HG02571 (cell line): ENCODE data around the gene IL1F10.

ENCODE experiments used
- ATAC-seq: cut with Tn5 transposase; IDR thresholded peaks from one replicate; pipeline ENCODE4 v1.9.1; 2021; ENCODE audit warnings: mild to moderate bottlenecking, moderate library complexity; ENCODE audit not compliant: unreplicated experiment

IL1F10 gene

DNA sequence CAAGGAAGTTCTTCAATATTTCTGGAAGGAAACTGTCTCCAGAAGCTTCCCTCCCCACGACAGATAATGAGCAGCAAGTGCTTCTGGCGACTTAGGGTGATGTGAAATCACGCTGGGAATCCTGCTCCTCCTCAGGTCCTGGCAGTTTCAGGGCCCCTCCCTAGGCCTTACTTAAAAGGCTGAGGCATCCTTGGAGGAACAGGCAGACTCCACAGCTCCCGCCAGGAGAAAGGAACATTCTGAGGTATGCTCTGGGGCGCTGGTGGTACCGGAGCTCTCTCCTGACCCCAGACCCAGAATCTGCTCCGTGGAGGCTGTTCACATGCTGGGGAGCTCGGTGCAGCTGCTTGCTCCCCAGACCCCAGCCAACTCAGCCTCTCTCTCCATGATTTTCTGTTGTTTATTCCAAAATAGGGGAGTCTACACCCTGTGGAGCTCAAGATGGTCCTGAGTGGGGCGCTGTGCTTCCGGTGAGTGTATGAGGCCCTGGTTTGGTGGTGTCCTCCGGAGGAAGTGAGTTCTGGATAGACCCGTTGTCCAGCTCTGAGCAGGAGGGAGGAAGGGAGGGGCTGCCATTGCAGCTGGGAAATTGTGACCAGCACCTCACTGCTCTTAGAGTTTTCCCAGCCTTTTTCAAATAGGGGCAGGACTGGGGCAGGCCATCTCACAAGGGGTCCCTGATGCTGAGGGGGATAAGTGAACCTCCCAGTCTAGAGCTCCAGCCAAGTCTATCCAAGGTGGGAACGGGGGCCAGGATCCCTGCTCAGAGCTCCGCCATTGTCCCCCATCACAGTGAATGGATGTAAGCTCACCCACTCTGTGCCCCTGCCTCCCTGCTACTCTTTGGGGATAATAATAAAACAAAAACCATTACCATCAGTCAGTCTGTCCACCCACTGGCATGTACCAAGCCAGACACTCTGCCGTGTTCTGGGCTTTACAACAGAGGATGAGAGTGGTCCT is 8.5 kb upstream of the IL1F10 start, which contains the start of gene IL36RN:
Gene IL36RN, plus strand, starts transcription at position 201 of the 963 bp plus-strand sequence. Its CDS starts 241 bp downstream, at position 442.
- ATAC-seq, result no peak

DNA sequence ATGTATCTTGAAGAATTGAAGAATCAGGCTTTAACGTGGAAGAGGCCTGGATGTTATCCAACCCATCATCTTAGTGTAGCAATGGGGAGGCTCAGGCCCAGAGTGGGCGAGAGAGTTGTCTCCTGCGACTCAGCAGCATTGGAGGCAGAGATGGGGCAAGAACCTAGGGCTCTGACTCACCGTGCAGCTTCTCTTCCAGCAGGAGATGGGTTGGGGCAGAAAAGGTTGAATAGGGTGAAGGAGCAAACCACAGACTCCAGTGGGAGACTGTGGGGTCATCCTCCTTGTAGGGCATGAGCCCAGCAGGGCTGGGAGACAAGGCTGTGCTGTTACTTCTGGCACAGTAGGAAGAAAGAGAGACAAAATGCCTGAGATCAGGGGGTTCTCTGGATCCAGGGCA is 7.4 kb upstream of the IL1F10 start:
- no peak for ATAC-seq

DNA sequence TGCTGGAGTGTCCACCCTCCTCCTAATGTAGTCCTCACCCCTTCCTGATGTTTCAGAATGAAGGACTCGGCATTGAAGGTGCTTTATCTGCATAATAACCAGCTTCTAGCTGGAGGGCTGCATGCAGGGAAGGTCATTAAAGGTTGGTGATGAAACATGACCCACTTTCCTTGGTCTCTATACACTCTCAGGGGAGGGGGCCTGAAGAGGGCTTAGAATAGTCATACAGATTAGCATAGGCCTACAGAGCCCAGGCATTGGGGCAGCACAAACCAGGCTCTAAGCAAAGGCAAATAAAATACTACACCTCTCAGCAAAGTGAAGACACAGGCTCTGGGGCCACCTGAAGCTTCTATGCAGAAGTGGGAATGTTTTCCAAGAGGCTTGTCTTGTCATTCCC is 7.0 kb upstream of the IL1F10 start:
- ATAC-seq, result no peak

DNA sequence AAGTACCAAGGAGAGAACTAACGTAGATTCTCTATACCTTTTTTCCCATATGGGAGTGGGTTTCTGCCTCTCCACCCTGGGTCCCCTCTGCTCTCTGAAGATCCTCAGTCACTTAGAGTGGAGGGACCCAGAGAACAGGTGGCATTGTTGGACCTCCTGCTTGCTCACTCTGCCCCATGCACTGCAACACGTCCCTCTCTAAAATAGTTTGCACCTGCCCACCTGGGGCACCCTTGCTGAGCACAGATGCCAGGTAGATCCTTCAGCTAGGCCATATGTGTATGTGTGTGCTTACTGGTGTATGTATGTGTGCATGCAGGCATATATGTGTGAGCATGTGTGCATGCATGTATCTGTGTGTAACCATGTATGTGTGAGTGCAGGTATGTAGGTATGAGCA is 6.5 kb upstream of the IL1F10 start:
- no peak for ATAC-seq

DNA sequence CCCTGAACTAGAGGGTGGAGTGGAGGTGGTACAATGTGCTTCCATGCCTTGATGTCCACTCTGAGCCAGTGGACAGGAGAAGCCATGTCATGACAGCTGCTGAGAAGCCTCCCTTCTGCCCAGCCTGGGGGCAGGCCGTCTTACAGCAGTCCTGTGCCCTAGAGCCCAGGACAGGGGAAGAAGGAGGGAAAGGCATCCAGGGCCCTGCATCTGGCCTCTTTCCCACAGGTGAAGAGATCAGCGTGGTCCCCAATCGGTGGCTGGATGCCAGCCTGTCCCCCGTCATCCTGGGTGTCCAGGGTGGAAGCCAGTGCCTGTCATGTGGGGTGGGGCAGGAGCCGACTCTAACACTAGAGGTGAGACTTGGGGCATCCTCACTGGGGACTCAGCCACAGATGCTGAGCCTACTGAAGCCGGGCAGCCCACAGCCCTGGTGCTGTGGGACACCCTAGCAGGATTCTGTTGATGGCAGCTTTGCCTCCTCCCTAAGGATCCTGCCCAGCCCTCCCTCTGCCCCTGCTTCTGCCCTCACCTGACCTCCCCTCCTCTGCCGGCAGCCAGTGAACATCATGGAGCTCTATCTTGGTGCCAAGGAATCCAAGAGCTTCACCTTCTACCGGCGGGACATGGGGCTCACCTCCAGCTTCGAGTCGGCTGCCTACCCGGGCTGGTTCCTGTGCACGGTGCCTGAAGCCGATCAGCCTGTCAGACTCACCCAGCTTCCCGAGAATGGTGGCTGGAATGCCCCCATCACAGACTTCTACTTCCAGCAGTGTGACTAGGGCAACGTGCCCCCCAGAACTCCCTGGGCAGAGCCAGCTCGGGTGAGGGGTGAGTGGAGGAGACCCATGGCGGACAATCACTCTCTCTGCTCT is 5.6 kb upstream of the IL1F10 start:
- ATAC-seq, result no peak

DNA sequence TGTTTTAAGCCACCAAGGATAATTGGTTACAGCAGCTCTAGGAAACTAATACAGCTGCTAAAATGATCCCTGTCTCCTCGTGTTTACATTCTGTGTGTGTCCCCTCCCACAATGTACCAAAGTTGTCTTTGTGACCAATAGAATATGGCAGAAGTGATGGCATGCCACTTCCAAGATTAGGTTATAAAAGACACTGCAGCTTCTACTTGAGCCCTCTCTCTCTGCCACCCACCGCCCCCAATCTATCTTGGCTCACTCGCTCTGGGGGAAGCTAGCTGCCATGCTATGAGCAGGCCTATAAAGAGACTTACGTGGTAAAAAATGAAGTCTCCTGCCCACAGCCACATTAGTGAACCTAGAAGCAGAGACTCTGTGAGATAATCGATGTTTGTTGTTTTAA is 3.5 kb upstream of the IL1F10 start:
- ATAC-seq, result no peak

DNA sequence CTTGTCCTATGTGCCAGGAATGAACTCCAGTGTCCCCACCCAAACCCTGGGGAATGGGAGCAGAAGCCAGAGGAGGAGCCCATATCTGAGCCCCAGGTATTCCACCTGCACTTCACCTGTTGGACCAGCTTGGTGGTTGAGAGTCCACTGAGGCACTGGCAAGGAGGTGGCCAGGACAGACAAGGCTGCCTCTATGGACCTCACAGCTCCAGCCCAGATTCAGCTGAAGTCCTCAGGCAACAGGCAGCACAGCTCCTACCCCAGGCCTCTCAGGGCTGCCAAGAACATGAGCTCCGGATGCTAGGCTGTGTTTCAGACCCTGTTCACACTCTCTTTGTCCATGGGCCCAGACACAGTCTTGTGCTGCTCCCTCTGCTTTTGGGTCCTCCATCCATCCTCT is 2.9 kb upstream of the IL1F10 start:
- ATAC-seq, result no peak

DNA sequence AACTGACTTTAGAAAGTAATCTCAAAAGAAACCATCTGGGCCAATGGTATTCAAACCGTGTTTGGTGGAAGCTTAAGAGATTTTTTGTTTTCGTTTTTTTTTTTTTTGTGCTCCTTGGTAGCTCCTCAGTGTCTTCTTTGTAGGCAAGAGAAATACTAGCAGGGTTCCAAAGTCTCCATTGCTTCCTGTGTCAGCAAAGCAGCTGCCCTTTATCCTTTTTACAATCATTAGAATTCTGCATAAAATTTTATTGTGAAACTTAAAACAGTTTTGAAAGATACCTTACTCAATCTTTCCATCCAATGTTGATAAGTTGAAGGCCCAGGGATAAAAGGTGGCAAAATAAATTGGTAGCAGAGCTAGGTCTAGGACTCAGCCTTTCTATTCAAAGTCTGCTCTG is 479 bp downstream of the IL1F10 start:
- ATAC-seq, result no peak

DNA sequence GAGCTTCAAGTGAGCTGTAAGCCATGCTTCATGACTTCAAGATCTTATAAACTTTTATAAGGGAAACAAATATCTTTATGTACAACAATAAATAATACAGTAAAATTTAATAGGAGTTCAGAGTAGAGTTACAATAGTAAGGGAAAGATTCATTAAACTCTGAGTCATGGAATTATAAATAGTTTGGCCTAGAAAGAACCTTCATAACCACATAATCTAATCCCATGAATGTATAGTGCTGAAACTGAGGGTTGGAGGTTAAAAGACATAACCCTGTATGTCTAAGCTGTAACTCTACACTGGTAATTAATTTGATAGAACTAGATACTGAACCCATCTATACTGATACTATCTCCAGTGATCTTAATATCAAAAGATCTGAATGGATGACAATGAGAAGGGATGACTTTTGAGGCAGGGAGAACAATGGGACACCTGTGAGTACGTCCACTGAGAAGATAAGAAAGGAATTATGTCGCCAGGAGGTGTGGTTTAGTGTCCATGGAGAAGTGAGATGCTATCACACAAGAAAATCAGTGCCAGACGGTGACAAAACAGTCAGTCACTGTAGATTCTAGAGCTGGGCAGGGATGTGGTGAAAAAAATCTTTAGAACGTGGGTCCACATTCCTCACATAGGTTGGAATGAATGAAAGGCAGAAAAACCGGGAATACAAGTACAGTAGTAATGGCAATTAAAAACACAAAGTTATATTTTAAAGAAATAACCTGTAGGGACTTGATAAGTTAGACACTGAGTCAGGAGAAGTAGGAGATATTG is 1.1 kb downstream of the IL1F10 start:
- ATAC-seq, result no peak

DNA sequence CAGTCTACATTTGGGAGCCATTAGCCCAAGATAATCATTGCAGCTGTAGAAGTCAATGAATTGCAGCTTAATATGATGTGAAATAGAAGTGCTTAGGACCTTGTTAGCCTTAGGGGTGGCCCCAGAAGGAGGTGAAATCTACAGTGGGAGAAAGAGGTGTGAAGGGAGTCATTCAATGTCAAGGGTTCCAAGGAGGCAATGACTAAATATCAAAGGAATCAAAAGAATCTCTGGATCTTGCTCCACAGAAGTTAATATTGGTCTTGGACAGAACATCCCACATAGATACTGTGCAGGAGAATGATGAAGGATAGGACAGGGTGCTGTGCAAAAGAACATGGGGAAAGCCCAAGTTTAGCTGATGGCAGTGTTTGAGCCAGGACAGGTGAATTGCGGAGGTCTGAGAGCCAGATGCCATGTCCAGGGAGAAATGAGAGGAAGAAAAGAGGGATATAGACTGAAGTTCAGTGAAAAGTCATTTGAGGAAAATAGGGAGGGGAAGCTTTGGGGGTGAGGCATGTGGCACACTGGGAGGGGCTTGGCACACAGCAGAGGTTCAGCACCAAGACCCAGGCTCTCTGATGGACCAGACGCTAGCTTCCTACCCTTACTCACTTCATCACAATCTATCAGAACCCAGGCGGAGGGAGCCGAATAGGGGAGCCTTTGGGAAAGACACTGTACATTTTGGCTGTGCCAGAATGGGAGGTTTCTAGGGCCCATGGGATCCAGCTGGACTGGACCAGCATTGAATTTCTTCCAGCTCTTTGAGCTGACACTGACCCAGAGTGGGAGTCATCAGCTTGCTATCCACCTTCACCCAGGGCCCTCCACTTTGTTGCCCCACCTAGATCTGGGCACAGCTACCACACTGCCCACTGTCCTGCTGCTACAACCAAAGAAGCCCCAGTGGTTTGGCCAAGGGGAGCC is 2.2 kb downstream of the IL1F10 start:
- no peak for ATAC-seq

DNA sequence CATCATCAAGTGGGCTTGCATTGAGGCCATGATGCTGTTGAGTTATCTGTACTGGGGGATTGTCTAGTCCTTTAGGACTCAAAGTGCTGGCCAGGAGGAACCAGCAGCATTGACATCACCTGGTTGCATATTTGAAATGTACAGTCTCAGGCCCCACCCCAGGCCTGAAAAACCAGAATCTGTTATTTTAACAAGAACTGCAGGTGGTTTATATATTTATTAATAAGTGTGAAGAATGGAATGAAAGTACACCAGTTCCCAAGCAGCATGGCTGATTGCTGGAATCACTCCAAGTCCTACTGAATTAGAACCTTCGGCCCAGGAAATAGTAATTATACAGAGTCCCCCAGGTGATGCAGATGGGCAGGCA is 2.8 kb downstream of the IL1F10 start:
- ATAC-seq, result no peak

DNA sequence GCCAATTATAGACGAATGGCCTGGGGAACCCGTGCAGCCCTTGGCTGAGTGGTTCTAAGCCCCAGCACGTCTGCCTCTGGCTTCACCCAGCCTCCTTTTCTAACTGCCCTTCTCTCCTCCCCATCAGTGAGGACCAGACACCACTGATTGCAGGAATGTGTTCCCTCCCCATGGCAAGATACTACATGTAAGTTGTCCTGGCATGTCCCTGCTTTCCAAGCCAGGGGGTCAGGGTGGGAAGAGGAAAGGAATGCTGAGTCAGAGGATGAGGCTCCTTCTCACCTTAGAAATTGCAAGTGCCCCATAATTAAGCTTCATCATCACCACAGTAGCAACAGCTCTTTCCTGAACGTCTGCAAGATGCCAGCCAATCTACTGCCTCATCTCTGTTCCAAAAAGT is 4.8 kb downstream of the IL1F10 start:
- ATAC-seq, result no peak

DNA sequence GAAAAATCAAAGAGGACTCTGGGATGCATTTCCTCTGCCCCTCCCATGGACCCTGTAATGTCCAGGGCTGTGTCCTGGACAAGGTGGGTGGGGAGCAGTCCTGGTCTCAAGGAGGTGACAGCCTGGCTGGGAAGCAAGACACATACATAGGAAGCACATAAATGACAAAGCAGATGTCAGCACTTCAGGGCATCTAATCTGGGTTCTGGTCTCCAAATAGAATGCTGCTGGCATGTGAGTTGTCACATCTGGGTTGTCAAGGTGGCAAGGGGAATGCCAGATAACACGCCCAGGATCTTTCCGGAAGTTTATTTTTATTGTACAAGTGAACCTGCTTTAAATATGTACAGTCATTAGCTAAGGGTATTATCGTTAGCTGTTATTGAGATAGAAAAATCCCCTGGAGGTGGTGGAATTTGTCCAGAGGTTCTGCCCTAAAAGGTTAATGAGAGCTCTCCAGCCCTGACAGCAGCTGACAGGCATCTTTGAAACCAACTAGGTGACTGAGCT is 5.6 kb downstream of the IL1F10 start:
- ATAC-seq, result no peak

DNA sequence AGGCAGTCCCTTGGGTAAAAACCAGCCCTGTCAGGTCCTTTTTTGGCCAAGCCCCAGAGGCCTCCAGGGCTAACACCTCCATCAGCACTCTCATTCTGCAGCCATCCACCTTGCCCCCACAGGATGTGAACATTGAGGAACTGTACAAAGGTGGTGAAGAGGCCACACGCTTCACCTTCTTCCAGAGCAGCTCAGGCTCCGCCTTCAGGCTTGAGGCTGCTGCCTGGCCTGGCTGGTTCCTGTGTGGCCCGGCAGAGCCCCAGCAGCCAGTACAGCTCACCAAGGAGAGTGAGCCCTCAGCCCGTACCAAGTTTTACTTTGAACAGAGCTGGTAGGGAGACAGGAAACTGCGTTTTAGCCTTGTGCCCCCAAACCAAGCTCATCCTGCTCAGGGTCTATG is 7.3 kb downstream of the IL1F10 start:
- no peak for ATAC-seq

DNA sequence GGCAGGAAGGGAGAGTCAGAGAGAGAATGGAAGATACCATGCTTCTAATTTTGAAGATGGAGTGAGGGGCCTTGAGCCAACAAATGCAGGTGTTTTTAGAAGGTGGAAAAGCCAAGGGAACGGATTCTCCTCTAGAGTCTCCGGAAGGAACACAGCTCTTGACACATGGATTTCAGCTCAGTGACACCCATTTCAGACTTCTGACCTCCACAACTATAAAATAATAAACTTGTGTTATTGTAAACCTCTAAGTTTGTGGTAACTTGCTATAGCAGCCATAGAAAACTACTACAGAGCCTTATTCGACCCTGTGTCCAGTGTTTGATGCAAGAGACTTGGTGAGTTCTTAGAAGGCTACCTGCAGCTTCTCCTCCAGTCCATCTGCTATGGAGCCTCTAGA is 7.8 kb downstream of the IL1F10 start:
- no peak for ATAC-seq

DNA sequence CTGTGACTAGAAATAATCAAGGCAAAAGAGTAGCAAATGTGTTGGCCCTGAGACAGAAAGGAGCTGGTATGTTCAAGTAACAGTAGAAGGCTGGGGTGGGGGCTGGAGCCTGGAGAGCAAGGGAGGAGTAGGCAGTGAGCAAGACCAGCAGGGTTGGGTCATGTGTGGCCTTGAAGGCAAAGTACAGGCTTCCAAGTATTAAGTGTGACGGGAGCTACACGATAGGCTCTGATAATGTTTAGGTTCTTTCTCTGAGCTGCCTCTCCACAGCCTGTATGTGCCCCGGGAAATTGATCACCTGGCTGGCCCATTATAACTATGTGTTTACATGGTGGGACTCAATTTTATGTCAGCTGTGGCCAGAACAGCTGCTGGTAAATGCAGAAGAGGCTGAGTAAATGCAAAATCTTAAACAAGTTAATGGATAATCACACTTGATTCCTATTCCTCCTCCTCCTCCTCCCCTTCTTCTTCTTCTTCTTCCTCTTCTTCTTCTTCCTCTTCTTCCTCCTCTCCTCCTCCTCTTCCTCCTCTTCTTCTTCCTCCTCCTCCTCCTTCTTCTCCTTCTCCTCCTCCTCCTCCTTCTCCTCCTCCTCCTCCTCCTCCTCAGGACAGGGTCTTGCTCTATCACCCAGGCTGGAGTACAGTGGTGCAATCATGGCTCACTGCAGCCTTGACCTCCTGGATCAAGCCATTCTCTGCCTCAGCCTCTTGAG is 9.3 kb downstream of the IL1F10 start:
- ATAC-seq, result no peak

DNA sequence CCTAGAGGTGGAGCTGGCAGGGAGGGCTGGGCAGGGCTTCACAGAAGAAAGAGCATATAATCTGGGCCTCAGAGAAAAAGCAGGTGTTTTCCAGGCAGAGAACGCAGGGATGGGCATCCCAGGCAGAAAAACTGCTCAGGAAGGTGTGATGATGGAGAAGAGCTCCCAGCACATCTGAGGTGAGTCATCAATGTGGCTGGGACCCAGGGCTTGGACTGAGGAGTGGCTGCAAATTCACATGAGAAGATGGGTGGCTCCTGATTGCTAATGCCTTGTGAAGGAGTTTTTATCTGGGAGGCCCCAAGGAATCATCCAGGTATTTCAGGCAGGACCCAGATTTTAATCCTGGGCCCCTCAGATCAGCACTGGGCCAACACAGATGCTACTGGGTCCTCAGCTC is 10.2 kb downstream of the IL1F10 start:
- no peak for ATAC-seq

DNA sequence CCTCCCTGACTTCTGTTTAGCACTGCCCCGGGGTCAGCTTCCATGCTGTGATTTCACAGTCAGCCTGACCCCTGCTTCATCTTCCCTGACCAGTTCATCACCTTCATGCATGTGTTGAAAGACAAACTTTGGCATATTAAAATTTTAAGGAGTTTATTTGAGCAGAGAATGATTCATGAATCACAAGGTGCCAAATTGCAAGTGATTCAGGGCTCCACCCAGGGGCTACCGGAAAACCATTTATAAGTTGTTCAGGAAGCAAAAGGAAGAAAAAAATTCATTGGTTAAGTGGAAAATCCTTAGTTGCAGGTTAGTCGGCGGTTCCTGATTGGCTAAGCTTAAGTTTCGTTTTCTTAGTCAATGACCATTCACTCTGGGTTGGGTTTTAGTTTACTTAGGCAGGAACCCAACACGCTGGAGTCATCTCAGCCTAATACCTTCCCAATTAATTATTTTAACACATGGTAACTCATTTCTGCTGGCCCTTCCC is 10.6 kb downstream of the IL1F10 start:
- ATAC-seq, result no peak

DNA sequence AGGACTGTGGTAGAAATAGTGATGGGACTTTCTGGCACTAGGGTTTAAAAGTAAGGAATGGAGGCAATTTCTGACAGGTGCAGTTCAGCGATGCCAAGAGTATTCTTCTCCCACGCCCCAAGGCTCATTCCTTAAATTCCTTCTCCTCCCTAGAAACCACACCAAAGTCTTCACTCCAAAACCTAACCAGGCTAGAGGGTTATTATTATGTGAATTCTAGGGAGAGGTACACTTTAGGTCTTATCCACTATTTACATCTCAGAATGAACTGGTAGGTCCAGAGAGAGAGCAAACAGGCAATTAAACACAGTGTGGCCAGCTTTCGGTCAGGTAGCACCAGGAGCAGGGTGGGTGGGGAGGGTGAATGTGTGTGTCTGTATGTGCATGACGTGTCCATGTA is 11.4 kb downstream of the IL1F10 start:
- no peak for ATAC-seq
